HG02870 (cell line): Measurements from ENCODE around the gene KRTAP19-5.
"Not testable (repeated sequence)": the region's sequence is repeated elsewhere in the genome, so short reads cannot be mapped to it uniquely, and the experiment has no call there.

Experiments
- ATAC-seq: cut with Tn5 transposase; IDR thresholded peaks from one replicate; pipeline ENCODE4 v1.9.1; 2021; ENCODE audit warnings: mild to moderate bottlenecking, moderate library complexity; ENCODE audit not compliant: unreplicated experiment

Gene KRTAP19-5

DNA sequence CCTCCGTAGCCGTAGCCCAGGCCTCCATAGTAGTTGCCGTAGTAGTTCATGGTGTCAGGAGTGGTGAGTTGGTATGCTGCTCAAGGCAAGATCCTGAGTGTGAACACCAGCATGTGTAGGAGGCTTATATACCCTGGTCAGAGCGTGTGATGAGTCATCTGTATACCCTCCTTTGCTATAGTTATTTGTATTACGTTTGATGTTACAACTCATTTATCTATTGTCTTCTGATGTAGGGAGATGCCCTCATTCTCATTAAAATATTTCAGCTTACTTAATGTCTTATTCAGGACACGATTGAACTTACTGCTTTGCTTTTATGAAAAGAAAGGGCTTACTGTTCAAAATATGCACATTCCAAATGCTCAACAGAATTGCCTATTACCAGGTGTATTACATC, at the start of gene KRTAP19-5:
KRTAP19-5 (minus strand) TSS at position 101 of the 400 bp plus-strand sequence; CDS start at position 50, 51 bp downstream.
- ATAC-seq = no peak

DNA sequence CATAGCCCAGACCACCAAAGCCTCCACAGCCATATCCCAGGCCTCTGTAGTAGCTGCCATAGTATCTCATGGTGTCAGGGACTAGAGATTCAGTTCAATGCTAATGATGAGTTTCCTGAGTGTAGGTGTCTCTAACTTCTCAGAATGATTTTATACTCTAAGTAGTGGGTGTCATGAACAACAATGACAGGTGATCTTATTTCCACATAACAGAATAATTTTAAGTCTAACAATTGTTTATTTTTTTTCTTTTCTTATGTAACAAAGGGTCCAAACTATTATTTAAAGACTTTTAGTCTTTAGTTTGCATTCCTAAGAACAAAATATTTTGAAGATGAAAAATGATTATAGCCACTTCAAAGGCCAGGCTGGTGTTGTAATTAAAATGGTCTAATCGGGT, 39.8 kb upstream of the KRTAP19-5 start, which contains the start of gene KRTAP19-6:
KRTAP19-6 (minus strand) TSS at position 101 of the 400 bp plus-strand sequence; CDS start at position 70, 31 bp downstream.
- no peak for ATAC-seq

DNA sequence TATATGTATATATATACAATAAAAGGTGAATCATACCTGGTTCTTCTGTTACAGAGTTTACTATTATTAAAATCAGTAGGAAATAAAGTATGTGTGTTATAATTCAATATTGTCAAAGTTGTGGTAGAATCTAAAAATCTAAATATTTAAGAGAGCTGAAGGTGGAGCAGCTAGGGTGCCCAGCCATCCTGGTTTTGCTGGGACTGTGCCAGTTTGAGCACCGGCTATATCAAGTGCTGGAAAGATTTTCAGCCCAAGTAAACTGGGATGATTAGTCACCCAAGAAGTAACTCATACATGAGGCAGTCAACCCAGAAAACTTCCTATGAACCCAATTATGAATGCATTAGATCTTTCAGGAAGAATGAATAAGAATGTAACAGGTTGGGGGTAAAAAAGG, 16.9 kb upstream of the KRTAP19-5 start:
- no peak for ATAC-seq

DNA sequence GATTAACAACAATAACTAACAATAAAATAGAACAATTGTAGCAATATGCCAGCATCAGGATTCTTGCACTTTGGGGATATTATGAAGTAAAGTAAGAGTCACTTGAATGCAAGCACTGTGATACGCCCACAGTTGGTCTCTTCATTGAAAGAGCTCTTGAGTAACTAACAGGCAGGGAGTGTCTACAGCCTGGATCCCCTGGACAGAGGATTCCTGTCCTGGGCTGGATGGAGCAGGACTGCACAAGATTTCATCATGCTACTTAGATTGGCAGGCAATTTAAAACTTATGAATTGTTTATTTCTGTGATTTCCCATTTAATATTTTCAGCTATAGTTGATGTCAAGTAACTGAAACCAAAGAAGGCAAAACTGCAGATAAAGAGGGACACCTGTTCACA, 13.7 kb upstream of the KRTAP19-5 start:
- no peak for ATAC-seq

DNA sequence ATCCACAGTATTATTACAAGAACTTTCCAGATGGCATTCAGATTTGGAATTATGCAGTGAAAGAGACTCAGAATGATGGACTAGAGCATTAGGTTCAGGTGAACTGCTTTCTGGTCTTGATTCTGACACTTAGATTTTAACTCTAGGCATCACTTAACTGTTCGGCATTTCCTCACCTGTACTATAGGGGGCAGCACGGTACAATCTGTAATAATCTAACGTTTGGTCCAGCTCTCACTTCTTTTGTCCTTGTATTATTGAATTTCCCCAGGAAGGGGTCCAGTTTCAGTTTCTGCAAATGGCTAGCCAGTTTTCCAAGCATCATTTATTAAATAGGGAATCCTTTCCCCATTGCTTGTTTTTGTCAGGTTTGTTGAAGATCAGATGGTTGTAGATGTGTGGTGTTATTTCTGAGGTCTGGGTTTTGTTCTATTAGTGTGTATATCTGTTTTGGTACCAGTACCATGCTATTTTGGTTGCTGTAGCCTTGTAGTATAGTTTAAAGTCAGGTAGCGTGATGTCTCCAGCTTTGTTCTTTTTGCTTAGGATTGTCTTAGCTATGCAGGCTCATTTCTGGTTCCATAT, 3.8 kb upstream of the KRTAP19-5 start:
- ATAC-seq = not testable (repeated sequence)

DNA sequence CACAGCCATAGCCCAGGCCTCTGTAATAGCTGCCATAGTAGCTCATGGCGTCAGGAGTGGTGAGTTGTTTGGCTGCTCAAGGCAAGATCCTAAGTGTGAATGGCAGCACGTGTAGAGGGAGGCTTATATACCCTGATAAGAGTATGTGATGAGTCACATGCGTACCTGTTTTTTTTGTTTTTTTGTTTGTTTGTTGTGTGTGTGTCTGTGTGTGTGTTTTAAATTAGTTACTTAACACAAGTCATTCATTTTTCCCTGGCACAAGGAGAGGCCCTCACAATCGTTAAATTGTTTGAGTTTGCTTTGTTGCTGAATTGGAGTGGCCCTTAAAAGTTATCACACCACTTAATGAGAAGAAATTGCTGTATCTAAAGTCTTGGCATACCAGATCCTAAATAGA, 4.9 kb downstream of the KRTAP19-5 start, which contains the start of gene KRTAP19-4:
KRTAP19-4 (minus strand) TSS at position 101 of the 400 bp plus-strand sequence; CDS start at position 46, 55 bp downstream.
- ATAC-seq = no peak

DNA sequence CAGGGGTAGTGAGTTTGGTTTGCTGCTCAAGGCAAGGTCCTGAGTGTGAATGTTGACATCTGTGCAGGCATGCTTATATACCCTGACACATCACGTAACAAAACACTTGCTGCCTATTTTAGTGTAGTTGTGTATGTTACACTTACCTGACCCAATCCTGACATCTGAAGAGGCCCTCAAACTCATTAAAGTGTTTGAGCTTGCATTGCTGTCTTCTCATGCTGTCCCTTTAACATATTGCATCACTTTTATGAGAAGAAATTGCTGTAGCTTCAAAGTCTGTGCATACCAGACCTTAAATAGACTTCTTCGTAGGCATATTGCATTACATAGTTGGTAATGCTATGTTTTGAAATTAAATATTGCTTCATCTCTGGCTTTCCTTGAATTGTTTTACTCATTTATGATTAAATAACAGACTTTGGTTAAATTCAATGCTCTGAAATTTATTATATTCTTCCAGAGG, 9.9 kb downstream of the KRTAP19-5 start, which contains the start of gene KRTAP19-3:
KRTAP19-3 (minus strand) TSS at position 51 of the 466 bp plus-strand sequence. CDS start 56 bp downstream, outside the sequence.
- no peak for ATAC-seq

DNA sequence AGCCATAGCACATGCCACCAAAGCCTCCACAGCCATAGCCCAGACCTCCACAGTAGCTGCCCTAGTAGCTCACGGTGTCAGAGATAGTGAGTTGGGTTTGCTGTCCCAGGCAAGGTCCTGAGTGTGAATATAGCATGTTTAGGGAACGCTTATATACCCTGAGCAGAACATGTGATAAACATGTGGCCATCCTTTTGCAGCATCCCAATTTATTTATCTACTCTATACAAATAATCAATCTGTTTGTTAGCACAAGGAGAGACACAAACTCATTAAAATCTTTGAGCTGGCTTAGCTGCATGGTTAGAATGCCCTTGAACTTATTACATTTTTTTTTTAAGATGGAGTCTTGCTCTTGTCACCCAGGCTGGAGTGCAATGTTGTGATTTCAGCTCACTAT, 14.6 kb downstream of the KRTAP19-5 start, which contains the start of gene KRTAP19-2:
KRTAP19-2 (minus strand) TSS at position 101 of the 400 bp plus-strand sequence; CDS start at position 13, 88 bp downstream.
- no peak for ATAC-seq

DNA sequence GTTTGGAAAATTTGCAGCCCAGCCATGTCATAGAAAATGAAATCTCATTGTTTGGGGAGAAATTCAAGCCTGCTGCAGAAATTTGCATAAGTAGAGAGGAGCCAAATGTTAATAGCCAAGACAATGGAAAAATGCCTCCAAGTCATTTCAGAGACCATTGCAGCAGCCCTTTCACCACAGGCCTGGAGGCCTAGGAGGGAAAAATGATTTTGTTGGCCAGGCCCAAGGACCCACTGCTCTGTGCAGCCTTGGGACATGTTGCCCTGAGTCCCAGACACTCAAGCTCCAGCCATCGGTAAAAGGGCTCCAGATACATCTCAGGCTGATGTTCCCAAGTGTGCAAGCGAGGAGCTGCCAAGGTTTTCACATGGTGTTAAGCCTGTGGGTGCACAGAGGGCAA, 15.8 kb downstream of the KRTAP19-5 start:
- no peak for ATAC-seq

DNA sequence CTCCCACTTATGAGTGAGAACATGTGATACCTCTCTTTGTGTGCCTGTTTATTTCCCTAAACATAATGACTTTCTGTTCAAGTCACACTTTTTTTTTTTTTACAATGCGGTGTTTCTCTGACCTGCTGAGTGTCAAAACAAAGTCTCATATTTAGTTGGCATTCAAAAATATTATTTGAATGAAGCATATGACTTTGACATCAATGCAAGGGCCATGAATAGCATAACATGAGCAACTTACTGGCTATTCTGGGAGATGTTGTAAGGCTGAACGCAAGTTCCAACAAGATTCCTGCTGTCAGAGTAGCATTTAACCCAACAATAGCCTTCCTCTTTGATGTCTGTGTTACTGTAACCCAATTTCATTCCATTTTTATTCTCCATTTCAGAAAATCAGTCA, 19.8 kb downstream of the KRTAP19-5 start:
- ATAC-seq = no peak

DNA sequence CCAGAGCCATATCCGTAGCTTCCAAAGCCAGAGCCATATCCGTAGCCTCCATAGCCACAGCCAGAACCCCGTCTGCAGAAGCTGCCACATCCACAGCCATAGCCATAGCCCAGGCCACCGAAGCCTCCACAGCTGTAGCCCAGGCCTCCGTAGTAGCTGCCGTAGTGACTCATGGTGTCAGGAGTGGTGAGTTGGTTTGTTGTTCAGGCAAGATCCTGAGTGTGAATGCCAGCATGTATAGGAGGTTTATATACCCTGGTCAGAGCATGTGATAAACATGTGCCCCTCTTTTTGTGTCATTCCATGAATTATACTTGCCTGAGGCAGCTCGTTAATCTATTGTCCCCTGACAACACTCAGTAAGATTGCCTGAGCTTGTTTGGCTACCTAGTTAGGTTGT, 21.8 kb downstream of the KRTAP19-5 start, which contains the start of gene KRTAP19-1:
KRTAP19-1 (minus strand) TSS at position 223 of the 400 bp plus-strand sequence; CDS start at position 173, 50 bp downstream.
- ATAC-seq = no peak

DNA sequence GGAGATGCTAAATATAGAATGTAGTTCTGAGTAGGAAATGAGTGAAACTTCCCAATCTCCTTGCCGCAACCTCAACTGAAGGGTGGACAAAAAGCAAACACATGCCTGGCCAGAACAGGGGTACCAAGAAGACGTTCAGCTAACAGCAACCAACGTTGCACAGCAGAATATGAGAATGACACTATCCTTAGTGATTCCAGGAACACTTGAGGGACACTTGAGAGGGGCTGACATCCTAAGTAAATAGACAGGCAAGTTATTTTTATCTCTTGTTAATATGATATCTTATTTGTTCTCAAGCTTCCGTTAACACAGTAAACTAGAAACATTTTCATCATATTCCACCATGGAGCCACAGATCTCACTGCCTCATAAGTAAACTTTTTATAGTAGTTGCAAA, 22.7 kb downstream of the KRTAP19-5 start:
- ATAC-seq = no peak

DNA sequence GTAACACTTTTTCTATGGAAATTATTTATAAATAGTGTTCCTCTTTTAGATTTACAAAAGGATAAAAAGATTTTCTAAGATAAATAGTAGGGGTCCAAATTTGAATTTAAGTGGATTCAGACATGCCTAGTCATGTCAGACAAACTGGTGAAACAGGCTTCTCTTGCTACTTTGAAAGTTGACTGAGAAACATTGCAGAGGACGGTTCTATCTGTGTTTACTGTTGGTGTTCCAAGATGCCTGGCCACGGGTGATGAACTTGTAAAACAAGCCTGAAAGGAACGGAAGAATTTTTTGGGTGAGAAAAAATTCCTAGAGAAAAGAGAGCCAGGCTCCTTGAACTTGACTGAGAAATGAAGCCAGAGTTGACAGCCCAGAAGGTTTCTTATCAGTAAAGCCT, 23.9 kb downstream of the KRTAP19-5 start:
- ATAC-seq = no peak

DNA sequence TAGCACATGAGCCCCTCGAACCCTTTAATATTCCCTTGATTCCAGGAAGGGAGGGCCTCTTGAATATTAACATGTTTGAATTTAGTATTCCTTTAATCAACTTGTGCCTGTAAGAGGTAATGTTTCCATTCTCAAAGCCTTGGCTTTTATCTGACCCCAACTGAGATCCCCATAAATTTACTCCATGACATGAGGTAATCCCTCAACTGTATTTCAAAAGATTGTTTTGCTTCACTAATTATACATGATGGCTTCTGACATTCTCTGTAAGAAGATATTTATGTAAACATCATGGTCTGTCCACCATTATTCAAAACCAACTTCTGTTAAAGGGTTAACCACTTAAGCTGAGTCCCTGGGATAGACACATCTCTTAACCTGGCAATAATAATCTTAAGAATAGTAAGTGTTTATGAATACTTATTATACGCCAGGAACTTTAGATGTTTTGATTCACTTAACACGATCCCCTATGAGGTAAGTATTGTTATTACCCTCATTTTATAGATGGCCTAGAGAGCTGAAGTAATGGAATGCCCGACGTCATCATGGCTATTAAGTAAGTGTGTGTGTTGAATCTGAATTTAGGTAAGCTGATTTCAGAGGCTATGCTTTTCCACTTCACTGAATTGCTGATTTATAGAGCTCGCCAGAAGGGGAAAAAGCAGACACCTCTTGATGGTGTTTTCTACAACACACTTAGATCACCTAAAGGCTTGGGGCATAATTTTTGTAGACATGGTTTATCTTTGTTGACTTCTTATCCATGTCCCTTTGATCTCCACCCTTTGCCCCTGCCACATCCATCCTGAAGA, 32.8 kb downstream of the KRTAP19-5 start:
- ATAC-seq = no peak

DNA sequence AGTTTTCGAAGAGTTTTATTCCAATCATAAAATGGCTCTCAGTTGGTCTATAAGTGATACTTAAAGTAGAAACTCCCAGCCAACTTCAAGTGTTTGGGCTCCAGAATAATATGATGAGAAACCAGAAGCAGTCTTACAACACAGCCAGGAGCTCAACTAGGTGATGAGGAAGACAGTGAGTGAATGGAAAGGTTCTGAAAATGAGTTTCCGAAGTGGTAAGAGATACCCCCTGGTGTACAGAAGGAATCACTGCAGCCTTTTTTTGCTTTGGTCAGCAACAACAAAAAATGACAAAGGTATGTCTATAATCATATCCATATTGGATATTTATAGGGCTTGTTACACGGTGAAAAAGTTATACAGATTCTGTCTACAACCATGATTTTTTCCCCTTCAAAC, 38.2 kb downstream of the KRTAP19-5 start:
- ATAC-seq = no peak
